HepG2 (cell line): ENCODE data around the gene RREB1. TPM values are rescaled to one million over a fixed set of nuclear protein-coding genes. Genes with fewer than 3 reads are reported as not detected.

ENCODE experiments used
- ATAC-seq: fragments of 200-7000 bp; cut with Tn5 transposase; 3 replicates; pipeline ENCODE4 v1.9.1; 2020; ENCODE audit warnings: mild to moderate bottlenecking, moderate library complexity
- BruUV-seq: library from RNA; stranded (reverse); fragments of 400-500 nt; replicated peaks from 2 replicates; lab custom pipeline; 2021; lab: Mats Ljungman, UMichigan
- CTCF ChIA-PET: fragments of 300-600 bp; formaldehyde crosslinking; extraction: SDS; loops from one replicate; lab custom pipeline; 2021; ENCODE audit warnings: low total read pairs, inconsistent platforms, low intra/inter-chr PET ratio; lab: Yijun Ruan, JAX
- POLR2A ChIA-PET: fragments of 350-600 bp; sonication (Branson Sonifier 250); formaldehyde crosslinking; loops from one replicate; lab custom pipeline; 2020; ENCODE audit warnings: antibody characterized with exemption, inconsistent platforms; lab: Yijun Ruan, JAX
- DNase-seq: peaks from one replicate; pipeline ENCODE4 v3.0.0-alpha.2; 2015; ENCODE audit warnings: low spot score
- FAIRE-seq: peaks from 3 replicates; lab custom pipeline; 2011; peaks lifted over from hg19 to GRCh38; lab: Jason Lieb, UNC
- H2AFZ ChIP-seq: one replicate; pipeline ENCODE4 v1.6.1; 2011; ENCODE audit warnings: low read length, inconsistent platforms
- H3K27ac ChIP-seq: fragments of 300-600 bp; 3 replicates; pipeline ENCODE4 v1.8.0; 2011; ENCODE audit warnings: mixed run types, mild to moderate bottlenecking, mixed read lengths, low read length, inconsistent platforms; ENCODE audit not compliant: insufficient read depth; ENCODE audit errors: extremely low read length
- H3K27me3 ChIP-seq, 2 experiments: fragments of 200-600 bp in 1 of 2; 2 replicates in 1 of 2; 3 replicates in 1 of 2; pipeline versions ENCODE4 v1.6.0 to v1.8.0; 2011; ENCODE audit warnings: low read length in 2 of 2, mild to moderate bottlenecking in 2 of 2, moderate library complexity in 2 of 2, inconsistent platforms in 1 of 2; ENCODE audit not compliant: insufficient read depth in 2 of 2, control insufficient read depth in 1 of 2
- H3K36me3 ChIP-seq, 2 experiments: fragments of 200-600 bp in 1 of 2; replicated peaks in 1 of 2; 2 replicates in 1 of 2; 3 replicates in 1 of 2; pipeline versions ENCODE4 v1.5.1 to v1.8.0; 2011; ENCODE audit warnings: low read length in 2 of 2, inconsistent platforms in 1 of 2; ENCODE audit not compliant: insufficient read depth in 2 of 2, control insufficient read depth in 1 of 2
- H3K4me1 ChIP-seq: 2 replicates; pipeline ENCODE4 v1.5.1; 2012; ENCODE audit warnings: low read length, inconsistent platforms; ENCODE audit not compliant: insufficient read depth
- H3K4me2 ChIP-seq: 2 replicates; pipeline ENCODE4 v1.6.0; 2011; ENCODE audit warnings: low read depth, low read length, inconsistent platforms
- H3K4me3 ChIP-seq, 3 experiments: fragments of 200-600 bp in 1 of 3; sonication (generic), shearing (Covaris generic) in 1 of 3; replicated peaks in 1 of 3; 2 replicates each; pipeline ENCODE4 v1.5.1; 2011 to 2016; ENCODE audit warnings: low read length in 3 of 3, inconsistent platforms in 2 of 3, low read depth in 2 of 3, mild to moderate bottlenecking in 2 of 3, control low read depth in 1 of 3, mixed read lengths in 1 of 3; ENCODE audit not compliant: insufficient read depth in 1 of 3
- H3K79me2 ChIP-seq: one replicate; pipeline ENCODE4 v1.6.1; 2011; ENCODE audit warnings: low read length, inconsistent platforms; ENCODE audit not compliant: insufficient read depth
- H3K9ac ChIP-seq: 2 replicates; pipeline ENCODE4 v1.6.0; 2011; ENCODE audit warnings: mild to moderate bottlenecking, low read depth, low read length, inconsistent platforms; ENCODE audit not compliant: insufficient read depth
- H3K9me3 ChIP-seq: 2 replicates; pipeline ENCODE4 v1.5.1; 2012; ENCODE audit warnings: mild to moderate bottlenecking, low read length
- H4K20me1 ChIP-seq: 2 replicates; pipeline ENCODE4 v1.6.0; 2011; ENCODE audit warnings: inconsistent platforms, mild to moderate bottlenecking, low read length, moderate library complexity; ENCODE audit not compliant: insufficient read depth
- ATF1 ChIP-seq: IDR thresholded peaks from 2 replicates; pipeline ENCODE4 v1.6.1; 2016; ENCODE audit warnings: mild to moderate bottlenecking, control low read depth
- HMG20A ChIP-seq: IDR thresholded peaks from 2 replicates; pipeline ENCODE4 v1.6.1; 2016; ENCODE audit warnings: borderline replicate concordance
- IKZF4 ChIP-seq: sonication (generic); formaldehyde crosslinking; IDR thresholded peaks from 2 replicates; pipeline ENCODE4 v1.5.1; 2020; ENCODE audit warnings: borderline replicate concordance, mild to moderate bottlenecking, low read depth, missing genetic modification reagents; ENCODE audit errors: not compliant biosample characterization
- MEIS1 ChIP-seq: sonication (generic); formaldehyde crosslinking; IDR thresholded peaks from 2 replicates; pipeline ENCODE4 v1.9.0; 2021; ENCODE audit warnings: mild to moderate bottlenecking, missing genetic modification reagents, moderate library complexity, borderline replicate concordance
- NFATC3 ChIP-seq: sonication (generic); formaldehyde crosslinking; IDR thresholded peaks from 2 replicates; pipeline ENCODE4 v1.5.1; 2020; ENCODE audit warnings: mild to moderate bottlenecking, missing genetic modification reagents
- NFE2L2 ChIP-seq: fragments of 150-350 bp; IDR thresholded peaks from 2 replicates; pipeline ENCODE4 v1.6.1; 2014; ENCODE audit warnings: low read length
- NFKBIZ ChIP-seq: IDR thresholded peaks from 2 replicates; pipeline ENCODE4 v1.6.1; 2018; ENCODE audit warnings: missing genetic modification reagents, missing compliant biosample characterization
- NR2C2 ChIP-seq: sonication (generic); formaldehyde crosslinking; IDR thresholded peaks from 2 replicates; pipeline ENCODE4 v1.4.0; 2020; ENCODE audit warnings: missing genetic modification reagents, mild to moderate bottlenecking, moderate library complexity, borderline replicate concordance
- PLSCR1 ChIP-seq: sonication (generic); formaldehyde crosslinking; IDR thresholded peaks from 2 replicates; pipeline ENCODE4 v1.5.0; 2020; ENCODE audit warnings: missing genetic modification reagents, mild to moderate bottlenecking, borderline replicate concordance
- TCF7L2 ChIP-seq: IDR thresholded peaks from 2 replicates; pipeline ENCODE4 v1.6.1; 2011; ENCODE audit warnings: mild to moderate bottlenecking, low read depth, low read length, moderate library complexity
- ZFP37 ChIP-seq: sonication (generic); formaldehyde crosslinking; IDR thresholded peaks from 2 replicates; pipeline ENCODE4 v1.4.0; 2020; ENCODE audit warnings: missing genetic modification reagents, borderline replicate concordance
- ZNF609 ChIP-seq: sonication (generic); formaldehyde crosslinking; IDR thresholded peaks from 2 replicates; pipeline ENCODE4 v1.4.0; 2020; ENCODE audit warnings: mild to moderate bottlenecking, missing genetic modification reagents, borderline replicate concordance
- ZNF737 ChIP-seq: sonication (generic); formaldehyde crosslinking; IDR thresholded peaks from 2 replicates; pipeline ENCODE4 v1.5.0; 2020; ENCODE audit warnings: missing genetic modification reagents, mild to moderate bottlenecking, borderline replicate concordance
- ZNF770 ChIP-seq: sonication (generic); formaldehyde crosslinking; IDR thresholded peaks from 2 replicates; pipeline ENCODE4 v1.5.0; 2020; ENCODE audit warnings: mild to moderate bottlenecking, missing genetic modification reagents
- ZNF878 ChIP-seq: sonication (generic); formaldehyde crosslinking; IDR thresholded peaks from 2 replicates; pipeline ENCODE4 v1.8.1; 2023; ENCODE audit warnings: mild to moderate bottlenecking, missing genetic modification reagents, moderate library complexity
- ZSCAN21 ChIP-seq: sonication (generic); formaldehyde crosslinking; IDR thresholded peaks from 2 replicates; pipeline ENCODE4 v1.8.0; 2022; ENCODE audit warnings: mild to moderate bottlenecking, missing genetic modification reagents, moderate library complexity, borderline replicate concordance
- WGBS: methylation state at CpG from one replicate; pipeline ENCODE4 v1.1.6; 2017; ENCODE audit warnings: low lambda C conversion rate; 5-methylcytosine and 5-hydroxymethylcytosine counted together
- in situ Hi-C: cut with HindIII; loops from 2 replicates; pipeline ENCODE4 v1.10.0; 2017; ENCODE audit warnings: low pct_unique_long_range_greater_than_20kb; ENCODE audit not compliant: extremely low pct_ligation_motif_present
- intact Hi-C: fragments of 100-400 bp; cut with micrococcal nuclease; formaldehyde crosslinking; loops from one replicate; pipeline ENCODE4 v1.10.0; 2022; ENCODE audit not compliant: unreplicated experiment
- polyA plus RNA-seq, 8 experiments: library from polyadenylated mRNA; depleted of rRNA in 3 of 8; stranded (reverse) in 7 of 8; unstranded in 1 of 8; fragments of >200 nt; fragmentation: Illumina TruSeq in 4 of 8; extraction: Trizol in 4 of 8; gene quantifications; 2 replicates each; pipeline versions ENCODE4 v1.2.1 to v1.2.3, GENCODE V29; 2011 to 2016; ENCODE audit warnings: low read depth in 4 of 8, missing spikeins in 1 of 8, mixed read lengths in 1 of 8; ENCODE audit not compliant: insufficient read depth in 1 of 8
- total RNA-seq, 5 experiments: library from RNA; depleted of rRNA; stranded (reverse); fragments of >200 nt; fragmentation: Illumina TruSeq; extraction: Trizol; gene quantifications; 2 replicates each; pipeline ENCODE4 v1.2.3, GENCODE V29; 2016; ENCODE audit warnings: low read depth in 1 of 5

The RREB1 gene
- total and polyA plus RNA-seq, 2 of the 13 experiments (the other 11 are each of a cell fraction or from before 2014, with no cell fraction given): 6.1 to 23.2 TPM

- Histone ChIP-seq H3K9ac (no peak overlapping the region), H3K27me3 (no peaks in the 10 kb centered on the region), H3K79me2 (peaks cover 31% of the 10 kb centered on the region), H2AFZ (no peak overlapping the region), H3K4me2 (no peak overlapping the region), H3K4me3 (no peak overlapping the region), H3K4me1 (peaks cover 22% of the 10 kb centered on the region), H4K20me1 (no peaks in the 10 kb centered on the region; the same call in 1 of the 2 replicates), H3K27ac (no peak overlapping the region), H3K36me3 (peaks cover 17 to 73% of the 10 kb centered on the region in 2 experiments), H3K9me3 (no peaks in the 10 kb centered on the region)
- POLR2A ChIA-PET: no interaction called here
- CTCF ChIA-PET: no interaction called here
- no peak for FAIRE-seq
- DNase-seq: no peak
- in situ Hi-C loops: no loop called here
- ATAC-seq: no peak
- intact Hi-C loops: no loop called here
- 98% methylated on average over 3 of the region's 3 CpGs for WGBS
- BruUV-seq: no TSS peak
- no peak for TF ChIP-seq MEIS1 (CRISPR knock-in tag)
- no peak for TF ChIP-seq PLSCR1 (CRISPR knock-in tag)
- TF ChIP-seq ATF1 (CRISPR knock-in tag): no peak
- TF ChIP-seq ZNF878 (CRISPR knock-in tag): no peak
- no peak for TF ChIP-seq NFATC3
- no peak for TF ChIP-seq ZNF609 (CRISPR knock-in tag)
- no peak for TF ChIP-seq ZNF737 (CRISPR knock-in tag)
- TF ChIP-seq ZNF770 (CRISPR knock-in tag): no peak
- no peak for TF ChIP-seq TCF7L2
- TF ChIP-seq HMG20A: no peak
- no peak for TF ChIP-seq NFKBIZ
- no peak for TF ChIP-seq ZSCAN21
- TF ChIP-seq IKZF4 (CRISPR knock-in tag): no peak
- TF ChIP-seq NR2C2 (CRISPR knock-in tag): no peak
- no peak for TF ChIP-seq ZFP37
- TF ChIP-seq NFE2L2: no peak
These were observed 86.9 kb downstream of the RREB1 start for GRCh38 chr6:7194657-7195056.
